ENCODE results near the gene GRIK4. TPM values are rescaled to one million over a fixed set of nuclear protein-coding genes. Genes with fewer than 3 reads are reported as not detected.

Gene GRIK4
- total and polyA plus RNA-seq, 12 donors, result 0.33 to 4.8 (median 3.0) TPM

GRCh38 chr11:120929664-120930154 is 418.2 kb downstream of the GRIK4 start:
- TF ChIP-seq CTCF (IDR thresholded peaks at IDR 0.05) (peak; percentile 17 to 55 (median 41)), POLR2A (IDR thresholded peaks at IDR 0.05) (no peak)
- Histone ChIP-seq H3K27ac (no peak overlapping the region), H3K36me3 (replicated peaks in 1 of 2) (no peaks in the 10 kb centered on the region), H3K4me3 (no peak overlapping the region), H3K9me3 (replicated peaks in 1 of 3) (no peaks in the 10 kb centered on the region), H3K27me3 (no peaks in the 10 kb centered on the region), H3K4me1 (replicated peaks in 1 of 2) (no peaks in the 10 kb centered on the region)
- 45 to 100% (median 53%) methylated on average over 2 to 13 of the region's 13 CpGs for WGBS, 4 donors
- intact Hi-C loops (cut with DNase I), result no loop called here
- DNase-seq, result peak in 6 of 7 donors; percentile 20 to 65 (median 47)

GRCh38 chr11:120931057-120931779 is 419.7 kb downstream of the GRIK4 start:
- intact Hi-C loops (cut with DNase I), result no loop called here
- no peaks in the 10 kb centered on the region for H3K4me1 ChIP-seq (replicated peaks in 1 of 2)
- 50 to 64% (median 63%) methylated on average over 4 of the region's 4 CpGs for WGBS, 4 donors

GRCh38 chr11:120932305-120932915 is 420.9 kb downstream of the GRIK4 start:
- intact Hi-C loops (cut with DNase I), result no loop called here
- no peaks in the 10 kb centered on the region for H3K27me3 ChIP-seq
- TF ChIP-seq POLR2A (IDR thresholded peaks at IDR 0.05), result no peak
- no peak for TF ChIP-seq CTCF (IDR thresholded peaks at IDR 0.05)
- WGBS, 4 donors, result 68 to 85% (median 82%) methylated on average over 3 to 5 of the region's 5 CpGs
- no peaks in the 10 kb centered on the region for H3K4me1 ChIP-seq (replicated peaks in 1 of 2)
- no peaks in the 10 kb centered on the region for H3K36me3 ChIP-seq (replicated peaks in 1 of 2)
- H3K4me3 ChIP-seq, result no peak overlapping the region
- no peaks in the 10 kb centered on the region for H3K9me3 ChIP-seq (replicated peaks in 1 of 3)
- no peak overlapping the region for H3K27ac ChIP-seq
- DNase-seq, result no peak

More at GRCh38 chr11:120931057-120931779, 419.7 kb downstream of the GRIK4 start:
- Histone ChIP-seq H3K27ac (no peak overlapping the region), H3K36me3 (replicated peaks in 1 of 2) (no peaks in the 10 kb centered on the region), H3K27me3 (no peaks in the 10 kb centered on the region), H3K9me3 (replicated peaks in 1 of 3) (no peaks in the 10 kb centered on the region), H3K4me3 (no peak overlapping the region)
- no peak for DNase-seq
- TF ChIP-seq CTCF (IDR thresholded peaks at IDR 0.05) (no peak), POLR2A (IDR thresholded peaks at IDR 0.05) (no peak)

- Histone ChIP-seq H3K36me3 (replicated peaks in 1 of 2) (no peaks in the 10 kb centered on the region), H3K27me3 (no peaks in the 10 kb centered on the region), H3K27ac (no peak overlapping the region), H3K4me1 (replicated peaks in 1 of 2) (no peaks in the 10 kb centered on the region), H3K9me3 (replicated peaks in 1 of 3) (no peaks in the 10 kb centered on the region), H3K4me3 (no peak overlapping the region)
- no peak for DNase-seq
- 62 to 66% (median 63%) methylated on average over 3 of the region's 3 CpGs for WGBS, 4 donors
- intact Hi-C loops (cut with DNase I), result no loop called here
- TF ChIP-seq POLR2A (IDR thresholded peaks at IDR 0.05) (no peak), CTCF (IDR thresholded peaks at IDR 0.05) (no peak)
These were observed 424.8 kb downstream of the GRIK4 start for GRCh38 chr11:120936356-120936755.
